K562 (cell line): Measurements from ENCODE around the gene PTGES3L. TPM values are rescaled to one million over a fixed set of nuclear protein-coding genes. Genes with fewer than 3 reads are reported as not detected.

Experiments used
- HNRNPK ChIP-seq: fragments of 200-400 bp; formaldehyde crosslinking; IDR thresholded peaks from one replicate; pipeline ENCODE4 v1.6.1; 2018; ENCODE audit warnings: mild to moderate bottlenecking, low read depth, low read length; ENCODE audit not compliant: poor library complexity, severe bottlenecking
- KAT8 ChIP-seq: fragments of 450-650 bp; IDR thresholded peaks from 2 replicates; pipeline ENCODE4 v1.6.1; 2016; ENCODE audit warnings: low read depth, mild to moderate bottlenecking
- THRB ChIP-seq: fragments of 450-650 bp; formaldehyde crosslinking; conservative IDR thresholded peaks from 2 replicates; pipeline ENCODE4 v1.4.0; 2022; ENCODE audit warnings: mild to moderate bottlenecking, missing genetic modification characterization
- VEZF1 ChIP-seq: fragments of 200-800 bp; sonication (Bioruptor generic); IDR thresholded peaks from 2 replicates; pipeline ENCODE4 v1.6.1; 2017; ENCODE audit warnings: missing genetic modification characterization, missing compliant biosample characterization
- XRCC3 ChIP-seq: fragments of 450-650 bp; IDR thresholded peaks from 2 replicates; pipeline ENCODE4 v1.6.1; 2017; ENCODE audit warnings: mild to moderate bottlenecking, moderate library complexity
- ZBTB7A ChIP-seq: IDR thresholded peaks from 2 replicates; pipeline ENCODE4 v1.6.1; 2011; ENCODE audit warnings: low read depth, mild to moderate bottlenecking, low read length, moderate library complexity, borderline replicate concordance; ENCODE audit not compliant: control insufficient read depth
- polyA plus RNA-seq, 8 experiments: library from polyadenylated mRNA; depleted of rRNA in 4 of 8; stranded (reverse) in 5 of 8; unstranded in 3 of 8; fragments of >200 nt; fragmentation: Nextera tagmentation in 2 of 8; fragmentation: Illumina TruSeq in 1 of 8; extraction: Ambion mirVana in 2 of 8; extraction: Trizol in 1 of 8; gene quantifications; 2 replicates each; pipeline versions ENCODE4 v1.2.1 to v1.2.3, GENCODE V29; 2011 to 2014; ENCODE audit warnings: inconsistent platforms in 1 of 8, missing spikeins in 1 of 8
- total RNA-seq, 7 experiments: library from RNA; depleted of rRNA in 6 of 7; stranded (reverse); fragments of >200 nt in 6 of 7; fragmentation: Illumina TruSeq in 2 of 7; extraction: Trizol in 2 of 7; gene quantifications; 2 replicates each; pipeline versions ENCODE4 v1.2.1 to v1.2.3, GENCODE V29; 2011 to 2021; ENCODE audit warnings: low replicate concordance in 1 of 7
- TF ChIP-seq, protein P1 (sequence below), 2 experiments: fragments of 200-800 bp in 1 of 2; sonication (Bioruptor generic) in 1 of 2; sonication (generic) in 1 of 2; formaldehyde crosslinking in 1 of 2; IDR thresholded peaks in 1 of 2; conservative IDR thresholded peaks in 1 of 2; 2 replicates each; pipeline versions ENCODE4 v1.5.0 to v1.6.1; 2016 to 2020; ENCODE audit warnings: missing compliant biosample characterization in 1 of 2, missing genetic modification characterization in 1 of 2, missing genetic modification reagents in 1 of 2
- TF ChIP-seq, protein P2 (sequence below): fragments of 250-450 bp; sonication (Bioruptor Pico); IDR thresholded peaks from 2 replicates; pipeline ENCODE4 v1.4.0; 2020

Gene PTGES3L
- total and polyA plus RNA-seq, 9 of the 15 experiments (the other 6 are each of a cell fraction or from before 2014, with no cell fraction given): 6.0 to 16.0 (median 9.6) TPM

DNA sequence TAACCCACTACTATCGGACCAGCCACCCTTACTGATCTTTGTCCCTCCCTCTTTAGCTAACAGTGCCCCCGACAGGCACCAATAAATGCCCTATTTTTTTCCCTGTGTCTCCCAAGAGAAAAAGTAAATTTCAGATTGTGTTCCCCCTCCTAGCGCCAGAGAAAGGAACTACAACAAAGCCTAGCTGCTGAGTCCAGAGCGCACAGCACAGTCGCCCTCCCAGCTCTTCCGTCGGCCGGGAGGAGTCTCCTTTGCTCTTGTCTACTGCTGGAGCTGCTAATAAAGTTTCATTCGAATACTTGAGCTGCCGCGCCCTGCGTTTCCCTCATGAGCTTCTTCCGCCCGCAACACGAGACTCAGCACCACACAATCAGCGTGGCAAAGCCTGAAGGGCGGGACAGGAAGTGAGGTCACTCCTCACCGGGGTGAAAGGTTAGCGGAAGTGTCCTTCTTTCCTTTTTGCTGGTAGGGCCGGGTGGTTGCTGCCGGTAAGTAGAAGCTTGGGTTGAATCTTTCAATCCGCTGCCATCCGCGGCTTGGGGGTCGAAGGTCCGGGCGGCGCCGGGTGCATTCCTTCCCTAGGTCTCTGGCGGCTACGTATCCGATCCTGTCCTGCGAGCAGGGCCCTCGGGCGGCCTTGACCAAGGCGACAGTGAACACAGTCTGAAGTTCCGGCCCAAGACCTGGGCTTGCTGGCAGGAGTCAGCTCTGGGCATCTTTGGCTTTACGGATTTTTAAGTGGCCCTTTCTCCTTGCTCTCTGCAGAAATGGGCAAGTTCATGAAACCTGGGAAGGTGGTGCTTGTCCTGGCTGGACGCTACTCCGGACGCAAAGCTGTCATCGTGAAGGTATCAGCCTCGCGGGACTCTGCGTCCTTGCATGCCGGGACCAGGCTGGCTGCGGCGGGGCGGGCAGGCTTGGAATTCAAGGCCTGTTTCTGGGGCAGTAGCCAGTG, 18.4 kb upstream of the PTGES3L start, which contains the start of gene RPL27 (continued):
- TF ChIP-seq THRB (CRISPR knock-in tag): no peak
- TF ChIP-seq XRCC3: no peak
- TF ChIP-seq KAT8: peak; percentile 55; the same call in 1 of the 2 replicates
- peak; percentile 30; the same call in 1 of the 2 replicates for TF ChIP-seq ZBTB7A
- TF ChIP-seq HNRNPK: no peak
- TF ChIP-seq, protein P1, sequence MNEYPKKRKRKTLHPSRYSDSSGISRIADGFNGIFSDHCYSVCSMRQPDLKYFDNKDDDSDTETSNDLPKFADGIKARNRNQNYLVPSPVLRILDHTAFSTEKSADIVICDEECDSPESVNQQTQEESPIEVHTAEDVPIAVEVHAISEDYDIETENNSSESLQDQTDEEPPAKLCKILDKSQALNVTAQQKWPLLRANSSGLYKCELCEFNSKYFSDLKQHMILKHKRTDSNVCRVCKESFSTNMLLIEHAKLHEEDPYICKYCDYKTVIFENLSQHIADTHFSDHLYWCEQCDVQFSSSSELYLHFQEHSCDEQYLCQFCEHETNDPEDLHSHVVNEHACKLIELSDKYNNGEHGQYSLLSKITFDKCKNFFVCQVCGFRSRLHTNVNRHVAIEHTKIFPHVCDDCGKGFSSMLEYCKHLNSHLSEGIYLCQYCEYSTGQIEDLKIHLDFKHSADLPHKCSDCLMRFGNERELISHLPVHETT (CRISPR knock-in tag; conservative IDR thresholded peaks at IDR 0.05 in 1 of 2, IDR thresholded peaks at IDR 0.05 in 1 of 2): peak in 1 of 2 experiments; percentile 80; a peak in 1 of 4 replicates
- TF ChIP-seq, protein P2, sequence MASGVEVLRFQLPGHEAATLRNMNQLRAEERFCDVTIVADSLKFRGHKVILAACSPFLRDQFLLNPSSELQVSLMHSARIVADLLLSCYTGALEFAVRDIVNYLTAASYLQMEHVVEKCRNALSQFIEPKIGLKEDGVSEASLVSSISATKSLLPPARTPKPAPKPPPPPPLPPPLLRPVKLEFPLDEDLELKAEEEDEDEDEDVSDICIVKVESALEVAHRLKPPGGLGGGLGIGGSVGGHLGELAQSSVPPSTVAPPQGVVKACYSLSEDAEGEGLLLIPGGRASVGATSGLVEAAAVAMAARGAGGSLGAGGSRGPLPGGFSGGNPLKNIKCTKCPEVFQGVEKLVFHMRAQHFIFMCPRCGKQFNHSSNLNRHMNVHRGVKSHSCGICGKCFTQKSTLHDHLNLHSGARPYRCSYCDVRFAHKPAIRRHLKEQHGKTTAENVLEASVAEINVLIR (CRISPR knock-in tag): peak; percentile 89
- peak; percentile 69 for TF ChIP-seq VEZF1 (CRISPR knock-in tag)
